Astrocyte (in vitro differentiated cells and primary cell): ENCODE measurements around the gene GRM7. TPM values are rescaled to one million over a fixed set of nuclear protein-coding genes. Genes with fewer than 3 reads are reported as not detected.
A peak's percentile ranks its signal among the peaks of the same experiment; 100 is the strongest.

ENCODE experiments used
- DNase-seq: peaks from one replicate; pipeline ENCODE4 v3.0.0-alpha.2; 2010; ENCODE audit warnings: low read depth
- FAIRE-seq: peaks from 2 replicates; lab custom pipeline; 2011; peaks lifted over from hg19 to GRCh38; lab: Jason Lieb, UNC
- H2AFZ ChIP-seq: 2 replicates; pipeline ENCODE4 v1.6.0; 2012; ENCODE audit warnings: low read depth, low read length, inconsistent platforms
- H3K27ac ChIP-seq: 2 replicates; pipeline ENCODE4 v1.5.1; 2011; ENCODE audit warnings: low read depth, low read length, inconsistent platforms
- H3K27me3 ChIP-seq: 2 replicates; pipeline ENCODE4 v1.6.0; 2011; ENCODE audit warnings: low read length, inconsistent platforms; ENCODE audit not compliant: insufficient read depth
- H3K36me3 ChIP-seq: 2 replicates; pipeline ENCODE4 v1.5.1; 2011; ENCODE audit warnings: low read length, inconsistent platforms; ENCODE audit not compliant: insufficient read depth
- H3K4me1 ChIP-seq: 2 replicates; pipeline ENCODE4 v1.5.1; 2011; ENCODE audit warnings: low read length, inconsistent platforms; ENCODE audit not compliant: insufficient read depth
- H3K4me2 ChIP-seq: 2 replicates; pipeline ENCODE4 v1.6.0; 2012; ENCODE audit warnings: low read length, inconsistent platforms
- H3K4me3 ChIP-seq: 2 replicates; pipeline ENCODE4 v1.5.1; 2011; ENCODE audit warnings: low read depth, mild to moderate bottlenecking, low read length, inconsistent platforms; ENCODE audit not compliant: insufficient read depth
- H3K79me2 ChIP-seq: 2 replicates; pipeline ENCODE4 v1.6.0; 2012; ENCODE audit warnings: mild to moderate bottlenecking, low read length, inconsistent platforms; ENCODE audit not compliant: insufficient read depth
- H3K9ac ChIP-seq: 2 replicates; pipeline ENCODE4 v1.6.0; 2012; ENCODE audit warnings: mild to moderate bottlenecking, low read length, inconsistent platforms
- H3K9me3 ChIP-seq: 2 replicates; pipeline ENCODE4 v1.5.1; 2012; ENCODE audit warnings: low read depth, mild to moderate bottlenecking, low read length, inconsistent platforms; ENCODE audit not compliant: insufficient read depth
- H4K20me1 ChIP-seq: 2 replicates; pipeline ENCODE4 v1.6.0; 2012; ENCODE audit warnings: low read length, inconsistent platforms; ENCODE audit not compliant: insufficient read depth
- H3K27ac Mint-ChIP-seq: one replicate; pipeline ENCODE4 v1.8.0; 2021; ENCODE audit warnings: mild to moderate bottlenecking, mixed read lengths; ENCODE audit not compliant: unreplicated experiment
- H3K27me3 Mint-ChIP-seq: one replicate; pipeline ENCODE4 v1.8.0; 2021; ENCODE audit warnings: low read depth, mixed read lengths; ENCODE audit not compliant: unreplicated experiment
- H3K36me3 Mint-ChIP-seq: one replicate; pipeline ENCODE4 v1.8.0; 2021; ENCODE audit warnings: low read depth, mixed read lengths; ENCODE audit not compliant: unreplicated experiment
- H3K4me1 Mint-ChIP-seq: one replicate; pipeline ENCODE4 v1.8.0; 2021; ENCODE audit warnings: low read depth, mixed read lengths; ENCODE audit not compliant: unreplicated experiment
- H3K4me3 Mint-ChIP-seq: one replicate; pipeline ENCODE4 v1.8.0; 2021; ENCODE audit warnings: mild to moderate bottlenecking, moderate library complexity, mixed read lengths; ENCODE audit not compliant: unreplicated experiment
- H3K9me3 Mint-ChIP-seq: one replicate; pipeline ENCODE4 v1.8.0; 2021; ENCODE audit warnings: mild to moderate bottlenecking, mixed read lengths; ENCODE audit not compliant: unreplicated experiment
- CTCF ChIP-seq: IDR thresholded peaks from 2 replicates; pipeline ENCODE4 v1.5.1; 2011; ENCODE audit warnings: low read depth, mild to moderate bottlenecking, inconsistent platforms, low read length, moderate library complexity; ENCODE audit not compliant: insufficient read depth
- EZH2 ChIP-seq: IDR thresholded peaks from 2 replicates; pipeline ENCODE4 v1.6.1; 2012; ENCODE audit warnings: mild to moderate bottlenecking, low read length, inconsistent platforms; ENCODE audit not compliant: insufficient read depth
- total RNA-seq: library from RNA; stranded (reverse); gene quantifications from 2 replicates; pipeline ENCODE4 v1.2.1, GENCODE V29; 2021

Gene GRM7
- total RNA-seq, 1 donor from 2014 or later = not detected

- DNase-seq = peak; percentile 97
- Mint-ChIP-seq H3K36me3 (no peaks in the 10 kb centered on the region), H3K4me3 (no peak overlapping the region), H3K9me3 (peaks cover 1% of the 10 kb centered on the region), H3K27ac (no peak overlapping the region), H3K27me3 (no peaks in the 10 kb centered on the region), H3K4me1 (peaks cover 19% of the 10 kb centered on the region)
- Histone ChIP-seq H3K36me3 (no peaks in the 10 kb centered on the region), H4K20me1 (no peaks in the 10 kb centered on the region), H2AFZ (no peak overlapping the region), H3K4me2 (peak overlapping the region; percentile 36), H3K4me3 (no peak overlapping the region), H3K9me3 (no peaks in the 10 kb centered on the region), H3K9ac (no peak overlapping the region), H3K27me3 (no peaks in the 10 kb centered on the region), H3K4me1 (peaks cover 17% of the 10 kb centered on the region), H3K27ac (no peak overlapping the region), H3K79me2 (no peaks in the 10 kb centered on the region)
- no peak for FAIRE-seq
- TF ChIP-seq EZH2 (no peak), CTCF (no peak)
These were observed 448.8 kb downstream of the GRM7 start for GRCh38 chr3:7309641-7310102.

GRCh38 chr3:7315037-7315436 is 454.1 kb downstream of the GRM7 start:
- H3K27ac ChIP-seq = no peak overlapping the region
- no peaks in the 10 kb centered on the region for H3K36me3 ChIP-seq
- no peaks in the 10 kb centered on the region for H3K27me3 ChIP-seq
- FAIRE-seq (no peak), DNase-seq (no peak)
- Mint-ChIP-seq H3K27me3 (no peaks in the 10 kb centered on the region), H3K36me3 (no peaks in the 10 kb centered on the region), H3K4me3 (no peak overlapping the region), H3K27ac (no peak overlapping the region), H3K9me3 (peaks cover 6% of the 10 kb centered on the region), H3K4me1 (no peaks in the 10 kb centered on the region)
- H3K4me2 ChIP-seq = no peak overlapping the region
- H4K20me1 ChIP-seq = no peaks in the 10 kb centered on the region
- H2AFZ ChIP-seq = no peak overlapping the region
- TF ChIP-seq CTCF (no peak), EZH2 (no peak)
- H3K9me3 ChIP-seq = no peaks in the 10 kb centered on the region
- H3K9ac ChIP-seq = no peak overlapping the region
- H3K4me1 ChIP-seq = peaks cover 1% of the 10 kb centered on the region
- no peak overlapping the region for H3K4me3 ChIP-seq
- H3K79me2 ChIP-seq = no peaks in the 10 kb centered on the region

GRCh38 chr3:7322957-7323669 is 462.2 kb downstream of the GRM7 start:
- peaks cover 2% of the 10 kb centered on the region for H3K9me3 Mint-ChIP-seq
- H3K36me3 Mint-ChIP-seq = no peaks in the 10 kb centered on the region

More at GRCh38 chr3:7322957-7323669, 462.2 kb downstream of the GRM7 start:
- Mint-ChIP-seq H3K27ac (no peak overlapping the region), H3K4me1 (peaks cover 5% of the 10 kb centered on the region), H3K27me3 (no peaks in the 10 kb centered on the region), H3K4me3 (no peak overlapping the region)
- no peak overlapping the region for H3K4me3 ChIP-seq
- no peak overlapping the region for H2AFZ ChIP-seq
- H3K36me3 ChIP-seq = no peaks in the 10 kb centered on the region
- H3K4me1 ChIP-seq = no peaks in the 10 kb centered on the region
- H3K4me2 ChIP-seq = no peak overlapping the region
- no peaks in the 10 kb centered on the region for H3K9me3 ChIP-seq
- no peak overlapping the region for H3K27ac ChIP-seq
- no peak for TF ChIP-seq EZH2
- no peak for TF ChIP-seq CTCF
- peak; percentile 65 for DNase-seq
- H3K79me2 ChIP-seq = no peaks in the 10 kb centered on the region
- H3K27me3 ChIP-seq = no peaks in the 10 kb centered on the region
- no peak for FAIRE-seq
- H3K9ac ChIP-seq = no peak overlapping the region
- H4K20me1 ChIP-seq = no peaks in the 10 kb centered on the region
